T follicular helper cell (primary cell): ENCODE data around the gene CARD6.
"Not testable (repeated sequence)": the region's sequence is repeated elsewhere in the genome, so short reads cannot be mapped to it uniquely, and the experiment has no call there.

ENCODE experiments used
- DNase-seq: peaks from one replicate; pipeline ENCODE4 v3.0.0-alpha.2; 2020; ENCODE audit warnings: low read depth

CARD6 gene

GRCh38 chr5:40828690-40829661 lies 12.2 kb upstream of the CARD6 start:
- DNase-seq = no peak

GRCh38 chr5:40829748-40830533 lies 11.2 kb upstream of the CARD6 start:
- DNase-seq = no peak

- DNase-seq = no peak
Measured at GRCh38 chr5:40831346-40832210, 9.6 kb upstream of the CARD6 start.

- no peak for DNase-seq
Measured at GRCh38 chr5:40832345-40832744, 8.8 kb upstream of the CARD6 start.

- no peak for DNase-seq
Measured at GRCh38 chr5:40833712-40834229, 7.4 kb upstream of the CARD6 start.

GRCh38 chr5:40834391-40834848 lies 6.7 kb upstream of the CARD6 start:
- DNase-seq = peak; percentile 64

- DNase-seq = peak; percentile 78
Measured at GRCh38 chr5:40834849-40835787, 6.0 kb upstream of the CARD6 start, which contains the start of gene RPL37. RPL37 (minus strand) TSS chr5:40835222; CDS start chr5:40835185, 37 bp downstream.

- DNase-seq = no peak
Measured at GRCh38 chr5:40838086-40838485, 3.1 kb upstream of the CARD6 start.

GRCh38 chr5:40842351-40842750 lies 1.2 kb downstream of the CARD6 start:
- DNase-seq = no peak

GRCh38 chr5:40844565-40844964 lies 3.4 kb downstream of the CARD6 start:
- no peak for DNase-seq

GRCh38 chr5:40846371-40846770 lies 5.2 kb downstream of the CARD6 start:
- no peak for DNase-seq

- no peak for DNase-seq
Measured at GRCh38 chr5:40847525-40847924, 6.4 kb downstream of the CARD6 start.

- DNase-seq = no peak
Measured at GRCh38 chr5:40853632-40854192, 12.5 kb downstream of the CARD6 start.

- DNase-seq = no peak
Measured at GRCh38 chr5:40860711-40861110, 19.5 kb downstream of the CARD6 start.

- not testable (repeated sequence) for DNase-seq
Measured at GRCh38 chr5:40865004-40865403, 23.8 kb downstream of the CARD6 start.

- DNase-seq = no peak
Measured at GRCh38 chr5:40866844-40867243, 25.7 kb downstream of the CARD6 start.

- no peak for DNase-seq
Measured at GRCh38 chr5:40869384-40869783, 28.2 kb downstream of the CARD6 start.

- no peak for DNase-seq
Measured at GRCh38 chr5:40871177-40871576, 30.0 kb downstream of the CARD6 start.

GRCh38 chr5:40872253-40872652 lies 31.1 kb downstream of the CARD6 start:
- not testable (repeated sequence) for DNase-seq
